Esophagus squamous epithelium (tissue), 4 donors: ENCODE data around the gene NCSTN.

ENCODE experiments used
- POLR2A ChIP-seq, 4 donors: fragments of 450-650 bp; IDR thresholded peaks; one replicate each; pipeline ENCODE4 v1.6.1; 2017; ENCODE audit warnings: antibody characterized with exemption in 4 of 4, mild to moderate bottlenecking in 4 of 4, moderate library complexity in 3 of 4
- TF ChIP-seq, protein P1 (sequence below), 6 experiments: fragments of 450-650 bp in 4 of 6; fragments of 200-600 bp in 2 of 6; sonication (generic) in 2 of 6; IDR thresholded peaks; one replicate each; pipeline ENCODE4 v1.5.1; 2016 to 2019; ENCODE audit warnings: antibody characterized with exemption in 6 of 6, mild to moderate bottlenecking in 4 of 6, moderate library complexity in 4 of 6

DNA sequence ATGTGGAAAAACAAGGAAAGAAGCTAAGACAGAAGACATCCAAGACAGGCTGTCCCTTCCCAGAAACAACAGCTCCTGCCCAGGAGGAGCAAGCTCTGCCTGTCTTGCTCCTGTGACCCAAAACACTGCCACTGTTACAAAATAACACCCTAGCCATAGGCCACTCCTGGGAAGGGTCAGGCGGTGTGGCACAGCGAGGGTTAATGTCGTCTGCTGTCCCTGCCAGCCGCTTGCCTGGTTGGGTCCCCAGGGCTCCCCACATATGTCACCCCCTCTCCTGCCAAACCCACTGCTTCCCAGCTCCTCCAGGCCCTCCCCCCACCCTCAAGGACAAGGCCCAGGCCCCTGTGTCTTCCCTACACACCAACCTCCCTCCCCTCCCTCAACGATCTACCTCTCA, 19.8 kb downstream of the NCSTN start:
- TF ChIP-seq, protein P1, sequence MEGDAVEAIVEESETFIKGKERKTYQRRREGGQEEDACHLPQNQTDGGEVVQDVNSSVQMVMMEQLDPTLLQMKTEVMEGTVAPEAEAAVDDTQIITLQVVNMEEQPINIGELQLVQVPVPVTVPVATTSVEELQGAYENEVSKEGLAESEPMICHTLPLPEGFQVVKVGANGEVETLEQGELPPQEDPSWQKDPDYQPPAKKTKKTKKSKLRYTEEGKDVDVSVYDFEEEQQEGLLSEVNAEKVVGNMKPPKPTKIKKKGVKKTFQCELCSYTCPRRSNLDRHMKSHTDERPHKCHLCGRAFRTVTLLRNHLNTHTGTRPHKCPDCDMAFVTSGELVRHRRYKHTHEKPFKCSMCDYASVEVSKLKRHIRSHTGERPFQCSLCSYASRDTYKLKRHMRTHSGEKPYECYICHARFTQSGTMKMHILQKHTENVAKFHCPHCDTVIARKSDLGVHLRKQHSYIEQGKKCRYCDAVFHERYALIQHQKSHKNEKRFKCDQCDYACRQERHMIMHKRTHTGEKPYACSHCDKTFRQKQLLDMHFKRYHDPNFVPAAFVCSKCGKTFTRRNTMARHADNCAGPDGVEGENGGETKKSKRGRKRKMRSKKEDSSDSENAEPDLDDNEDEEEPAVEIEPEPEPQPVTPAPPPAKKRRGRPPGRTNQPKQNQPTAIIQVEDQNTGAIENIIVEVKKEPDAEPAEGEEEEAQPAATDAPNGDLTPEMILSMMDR (IDR thresholded peaks at IDR 0.05), result no peak
- TF ChIP-seq POLR2A (IDR thresholded peaks at IDR 0.05), result no peak
